ENCODE data around the gene STOML1. TPM values are rescaled to one million over a fixed set of nuclear protein-coding genes. Genes with fewer than 3 reads are reported as not detected.

The STOML1 gene
- total RNA-seq, 1 experiment from 2014 or later, result 2.5 TPM

DNA sequence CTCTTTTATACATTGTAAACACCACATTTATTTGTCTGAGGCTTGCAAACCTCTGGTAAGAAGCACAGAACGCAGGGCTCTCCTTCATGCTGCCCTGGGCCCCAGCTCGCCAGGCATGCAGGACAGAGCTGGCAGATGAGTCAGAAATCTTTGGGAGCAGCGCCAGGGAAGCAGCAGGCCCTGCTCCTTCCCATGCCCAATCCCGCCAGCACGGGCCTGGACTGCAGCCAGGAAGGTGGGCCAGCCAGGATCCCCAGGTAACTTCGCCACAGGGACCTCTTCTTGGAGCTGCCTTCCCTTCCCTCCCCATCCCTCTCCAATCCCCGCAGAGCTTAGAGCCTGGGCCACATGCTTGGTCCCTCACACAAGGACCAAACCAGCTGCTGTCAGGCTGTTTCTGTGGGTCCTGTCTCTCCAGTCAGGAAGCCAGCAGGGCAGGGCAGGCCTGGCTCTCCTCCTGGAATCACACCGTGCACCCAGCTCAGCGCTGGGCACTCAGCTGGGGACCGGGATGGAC, 8.8 kb downstream of the STOML1 start:
- no peak overlapping the region for H2BK20ac ChIP-seq (ENCODE audit: low read depth, low read length, poor library complexity, severe bottlenecking)
- no peaks in the 10 kb centered on the region for H3K9me3 ChIP-seq (ENCODE audit: control insufficient read depth, low read depth, low read length)
- Mint-ChIP-seq H3K27ac (no peak overlapping the region), H3K27me3 (ENCODE audit: low read depth) (peaks cover 6% of the 10 kb centered on the region), H3K4me1 (peaks cover 3 to 7% of the 10 kb centered on the region in 2 experiments; a peak in 3 of 4 replicates), H3K36me3 (ENCODE audit: insufficient read depth in 1 of 3, low read depth in 3 of 3) (no peaks in the 10 kb centered on the region), H3K4me3 (no peak overlapping the region), H3K9me3 (no peaks in the 10 kb centered on the region)
- no peak overlapping the region for H3K14ac ChIP-seq (ENCODE audit: insufficient read depth, low read length)
- no peak overlapping the region; the same call in 1 of the 2 replicates for H2BK15ac ChIP-seq (ENCODE audit: low read depth, low read length)
- no peak overlapping the region for H3K9ac ChIP-seq (ENCODE audit: extremely low read depth, insufficient read length, low read length)
- H3K56ac ChIP-seq (ENCODE audit: insufficient read length, low read depth, low read length), result no peak overlapping the region
- no peaks in the 10 kb centered on the region for H4K20me1 ChIP-seq (ENCODE audit: control insufficient read depth, insufficient read depth, insufficient read length)
- no peak overlapping the region for H4K91ac ChIP-seq (ENCODE audit: insufficient read length, low read depth, low read length)
- DNase-seq, result no peak
- no peak overlapping the region for H2AK5ac ChIP-seq (ENCODE audit: insufficient read length, low read length)
- H4K8ac ChIP-seq (replicated peaks; ENCODE audit: insufficient read length, low read depth, low read length), result no peak overlapping the region
- H3K79me2 ChIP-seq (ENCODE audit: insufficient read depth, low read length), result no peaks in the 10 kb centered on the region
- H3K4ac ChIP-seq (ENCODE audit: low read depth, low read length), result no peak overlapping the region
- H3K18ac ChIP-seq (ENCODE audit: insufficient read length, low read depth, low read length), result no peak overlapping the region
- H2AFZ ChIP-seq (ENCODE audit: low read length), result no peak overlapping the region
- no CpG with 5 or more reads among the region's 10 CpGs for WGBS (ENCODE audit: extremely low coverage, insufficient read length, low lambda C conversion rate)
- no peaks in the 10 kb centered on the region for H3K23me2 ChIP-seq (ENCODE audit: insufficient read length, low read depth, low read length, poor library complexity, severe bottlenecking)
- H3T11ph ChIP-seq (ENCODE audit: low read length), result no peak overlapping the region
- no peaks in the 10 kb centered on the region for H3K27me3 ChIP-seq (ENCODE audit: insufficient read depth, low read length)
- no peak overlapping the region for H3K27ac ChIP-seq (ENCODE audit: insufficient read length, low read depth, low read length)
- no peak overlapping the region for H2BK12ac ChIP-seq (ENCODE audit: insufficient read length, low read depth, low read length)
- no peaks in the 10 kb centered on the region for H3K79me1 ChIP-seq (ENCODE audit: insufficient read depth, low read depth, low read length, poor library complexity, severe bottlenecking)
- no peaks in the 10 kb centered on the region for H3K4me1 ChIP-seq (ENCODE audit: insufficient read depth, low read length)
- H2BK5ac ChIP-seq (ENCODE audit: insufficient read length, low read length), result no peak overlapping the region
- no peak overlapping the region for H4K5ac ChIP-seq (ENCODE audit: insufficient read length, low read depth, low read length)
- TF ChIP-seq, protein P1, sequence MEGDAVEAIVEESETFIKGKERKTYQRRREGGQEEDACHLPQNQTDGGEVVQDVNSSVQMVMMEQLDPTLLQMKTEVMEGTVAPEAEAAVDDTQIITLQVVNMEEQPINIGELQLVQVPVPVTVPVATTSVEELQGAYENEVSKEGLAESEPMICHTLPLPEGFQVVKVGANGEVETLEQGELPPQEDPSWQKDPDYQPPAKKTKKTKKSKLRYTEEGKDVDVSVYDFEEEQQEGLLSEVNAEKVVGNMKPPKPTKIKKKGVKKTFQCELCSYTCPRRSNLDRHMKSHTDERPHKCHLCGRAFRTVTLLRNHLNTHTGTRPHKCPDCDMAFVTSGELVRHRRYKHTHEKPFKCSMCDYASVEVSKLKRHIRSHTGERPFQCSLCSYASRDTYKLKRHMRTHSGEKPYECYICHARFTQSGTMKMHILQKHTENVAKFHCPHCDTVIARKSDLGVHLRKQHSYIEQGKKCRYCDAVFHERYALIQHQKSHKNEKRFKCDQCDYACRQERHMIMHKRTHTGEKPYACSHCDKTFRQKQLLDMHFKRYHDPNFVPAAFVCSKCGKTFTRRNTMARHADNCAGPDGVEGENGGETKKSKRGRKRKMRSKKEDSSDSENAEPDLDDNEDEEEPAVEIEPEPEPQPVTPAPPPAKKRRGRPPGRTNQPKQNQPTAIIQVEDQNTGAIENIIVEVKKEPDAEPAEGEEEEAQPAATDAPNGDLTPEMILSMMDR (conservative IDR thresholded peaks at IDR 0.05), result no peak
- no peak overlapping the region for H3K23ac ChIP-seq (ENCODE audit: insufficient read length, low read depth, low read length)
- H3K4me2 ChIP-seq (ENCODE audit: insufficient read depth, insufficient read length, low read length), result no peak overlapping the region
- H2BK120ac ChIP-seq (ENCODE audit: low read depth, low read length, poor library complexity, severe bottlenecking), result no peak overlapping the region

All from H9 (cell line).